BJ (cell line): ENCODE measurements around the gene RND1. TPM values are rescaled to one million over a fixed set of nuclear protein-coding genes. Genes with fewer than 3 reads are reported as not detected.
A peak's percentile ranks its signal among the peaks of the same experiment; 100 is the strongest.

Experiments
- CTCF ChIA-PET: fragments of 350-600 bp; formaldehyde crosslinking; extraction: SDS; loops from one replicate; lab custom pipeline; 2021; ENCODE audit warnings: antibody characterized with exemption, inconsistent platforms; lab: Yijun Ruan, JAX
- POLR2A ChIA-PET: fragments of 300-600 bp; sonication (Branson Sonifier 250); formaldehyde crosslinking; extraction: SDS; loops from one replicate; lab custom pipeline; 2021; ENCODE audit warnings: antibody characterized with exemption; lab: Charles Lee
- DNase-seq: peaks from one replicate; pipeline ENCODE4 v3.0.0-alpha.2; 2011; ENCODE audit warnings: low read depth
- H3K27me3 ChIP-seq: 2 replicates; pipeline ENCODE4 v1.6.0; 2011; ENCODE audit warnings: low read length; ENCODE audit not compliant: control insufficient read depth, insufficient read depth
- H3K36me3 ChIP-seq: 2 replicates; pipeline ENCODE4 v1.5.1; 2011; ENCODE audit warnings: low read length; ENCODE audit not compliant: control insufficient read depth, insufficient read depth
- H3K4me3 ChIP-seq: 2 replicates; pipeline ENCODE4 v1.5.1; 2011; ENCODE audit warnings: low read depth, mild to moderate bottlenecking, control low read depth, low read length
- polyA plus RNA-seq: library from polyadenylated mRNA; depleted of rRNA; stranded (reverse); fragments of >200 nt; gene quantifications from 2 replicates; pipeline ENCODE4 v1.2.3, GENCODE V29; 2011
- TF ChIP-seq, protein P1 (sequence below): IDR thresholded peaks from 2 replicates; pipeline ENCODE4 v1.5.1; 2011; ENCODE audit warnings: low read depth, mild to moderate bottlenecking, control low read depth, inconsistent platforms, low read length, moderate library complexity; ENCODE audit not compliant: insufficient read depth

Gene RND1
- polyA plus RNA-seq, 1 experiment, result 0.72 TPM

DNA sequence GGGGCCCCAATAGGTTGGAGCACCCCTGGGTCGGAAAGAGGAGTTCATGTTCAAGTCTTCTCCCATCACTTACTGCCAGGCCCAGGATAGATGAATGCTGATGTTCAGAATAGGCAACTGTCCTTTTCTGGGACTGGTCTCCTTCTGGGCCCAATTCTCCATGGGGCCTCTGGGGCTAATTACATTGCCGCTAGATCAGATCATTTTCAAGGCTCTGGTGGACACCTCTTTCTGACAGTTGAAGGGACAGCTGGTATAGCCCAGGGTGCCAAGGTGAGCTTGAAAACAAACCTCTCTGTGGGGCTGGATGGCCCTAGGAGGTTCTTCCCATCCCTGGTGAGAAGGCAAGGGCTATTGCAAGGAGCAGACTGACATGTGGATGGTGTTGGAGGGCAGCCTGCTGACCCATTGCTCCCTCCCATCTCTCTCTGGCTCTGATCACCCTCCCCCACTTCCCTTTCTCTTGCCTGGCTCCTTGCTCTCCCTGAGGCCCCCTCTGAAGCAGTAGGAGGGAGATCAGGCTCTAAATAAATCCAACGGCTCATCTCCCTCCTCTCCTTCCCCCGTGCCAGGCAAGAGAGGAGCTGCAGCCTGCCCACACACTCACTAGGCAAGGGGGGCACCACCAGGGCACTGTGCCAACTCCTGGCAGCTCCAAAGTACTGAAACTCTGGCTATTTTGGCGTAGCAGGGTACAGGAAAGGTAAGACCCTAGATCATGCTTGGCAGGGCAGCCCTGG lies 45.5 kb downstream of the RND1 start:
- TF ChIP-seq, protein P1, sequence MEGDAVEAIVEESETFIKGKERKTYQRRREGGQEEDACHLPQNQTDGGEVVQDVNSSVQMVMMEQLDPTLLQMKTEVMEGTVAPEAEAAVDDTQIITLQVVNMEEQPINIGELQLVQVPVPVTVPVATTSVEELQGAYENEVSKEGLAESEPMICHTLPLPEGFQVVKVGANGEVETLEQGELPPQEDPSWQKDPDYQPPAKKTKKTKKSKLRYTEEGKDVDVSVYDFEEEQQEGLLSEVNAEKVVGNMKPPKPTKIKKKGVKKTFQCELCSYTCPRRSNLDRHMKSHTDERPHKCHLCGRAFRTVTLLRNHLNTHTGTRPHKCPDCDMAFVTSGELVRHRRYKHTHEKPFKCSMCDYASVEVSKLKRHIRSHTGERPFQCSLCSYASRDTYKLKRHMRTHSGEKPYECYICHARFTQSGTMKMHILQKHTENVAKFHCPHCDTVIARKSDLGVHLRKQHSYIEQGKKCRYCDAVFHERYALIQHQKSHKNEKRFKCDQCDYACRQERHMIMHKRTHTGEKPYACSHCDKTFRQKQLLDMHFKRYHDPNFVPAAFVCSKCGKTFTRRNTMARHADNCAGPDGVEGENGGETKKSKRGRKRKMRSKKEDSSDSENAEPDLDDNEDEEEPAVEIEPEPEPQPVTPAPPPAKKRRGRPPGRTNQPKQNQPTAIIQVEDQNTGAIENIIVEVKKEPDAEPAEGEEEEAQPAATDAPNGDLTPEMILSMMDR, result no peak
- POLR2A ChIA-PET, result interaction anchor here (0.6 kb wide), 1 partner anchor 424 kb away, joined by 5 read pairs; no protein-coding TSS in a partner anchor
- Histone ChIP-seq H3K4me3 (no peak overlapping the region), H3K27me3 (no peaks in the 10 kb centered on the region), H3K36me3 (peaks cover 11% of the 10 kb centered on the region)
- CTCF ChIA-PET, result interaction anchor here (1.3 to 1.7 kb wide), 2 partner anchors 9 to 33 kb away, joined by 4 to 5 read pairs; no protein-coding TSS in a partner anchor
- no peak for DNase-seq

DNA sequence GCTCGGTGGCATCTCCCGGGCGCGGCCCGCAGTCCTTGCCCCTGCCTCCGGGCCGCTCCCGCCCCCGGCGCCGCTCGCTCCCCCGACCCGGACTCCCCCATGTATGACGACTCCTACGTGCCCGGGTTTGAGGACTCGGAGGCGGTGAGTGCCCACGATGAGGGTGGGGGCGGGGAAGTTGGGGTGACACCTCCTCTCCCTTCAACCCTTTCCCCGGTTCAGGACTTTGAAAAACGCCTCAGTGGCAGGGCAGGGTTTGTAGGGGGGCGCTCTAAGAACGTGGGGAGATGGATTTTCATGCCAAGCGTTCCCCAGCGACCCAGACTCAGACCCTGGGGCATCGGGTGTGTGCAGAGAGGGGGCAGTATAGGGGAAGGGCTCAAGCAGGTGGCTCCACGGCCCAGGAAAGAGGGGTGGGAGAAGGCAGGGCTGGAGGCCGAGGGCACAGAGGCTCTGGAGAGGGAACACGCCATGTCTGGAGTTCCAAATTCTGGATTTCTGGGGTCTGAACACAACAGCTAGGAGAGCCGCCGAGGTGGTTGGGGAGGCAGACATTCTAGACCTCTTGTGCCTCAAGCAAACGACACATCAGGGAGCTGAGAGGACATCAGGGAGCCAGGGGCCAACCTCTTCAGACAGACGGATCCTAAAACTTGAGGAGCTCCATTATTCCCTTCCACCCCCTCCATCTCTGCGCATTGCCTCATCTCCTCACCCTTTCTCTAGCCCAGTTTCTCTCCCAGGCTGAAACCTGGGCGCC lies 46.7 kb downstream of the RND1 start:
- TF ChIP-seq, protein P1, result peak; percentile 37
- POLR2A ChIA-PET, result interaction anchor here (0.6 kb wide), 1 partner anchor 425 kb away, joined by 5 read pairs; no protein-coding TSS in a partner anchor
- DNase-seq, result no peak
- CTCF ChIA-PET, result interaction anchor here (1.3 to 1.7 kb wide), 3 partner anchors 10 to 71 kb away, joined by 4 to 5 read pairs (median 4); no protein-coding TSS in a partner anchor
- Histone ChIP-seq H3K4me3 (peak overlapping the region; percentile 83), H3K36me3 (peaks cover 6% of the 10 kb centered on the region), H3K27me3 (no peaks in the 10 kb centered on the region)

DNA sequence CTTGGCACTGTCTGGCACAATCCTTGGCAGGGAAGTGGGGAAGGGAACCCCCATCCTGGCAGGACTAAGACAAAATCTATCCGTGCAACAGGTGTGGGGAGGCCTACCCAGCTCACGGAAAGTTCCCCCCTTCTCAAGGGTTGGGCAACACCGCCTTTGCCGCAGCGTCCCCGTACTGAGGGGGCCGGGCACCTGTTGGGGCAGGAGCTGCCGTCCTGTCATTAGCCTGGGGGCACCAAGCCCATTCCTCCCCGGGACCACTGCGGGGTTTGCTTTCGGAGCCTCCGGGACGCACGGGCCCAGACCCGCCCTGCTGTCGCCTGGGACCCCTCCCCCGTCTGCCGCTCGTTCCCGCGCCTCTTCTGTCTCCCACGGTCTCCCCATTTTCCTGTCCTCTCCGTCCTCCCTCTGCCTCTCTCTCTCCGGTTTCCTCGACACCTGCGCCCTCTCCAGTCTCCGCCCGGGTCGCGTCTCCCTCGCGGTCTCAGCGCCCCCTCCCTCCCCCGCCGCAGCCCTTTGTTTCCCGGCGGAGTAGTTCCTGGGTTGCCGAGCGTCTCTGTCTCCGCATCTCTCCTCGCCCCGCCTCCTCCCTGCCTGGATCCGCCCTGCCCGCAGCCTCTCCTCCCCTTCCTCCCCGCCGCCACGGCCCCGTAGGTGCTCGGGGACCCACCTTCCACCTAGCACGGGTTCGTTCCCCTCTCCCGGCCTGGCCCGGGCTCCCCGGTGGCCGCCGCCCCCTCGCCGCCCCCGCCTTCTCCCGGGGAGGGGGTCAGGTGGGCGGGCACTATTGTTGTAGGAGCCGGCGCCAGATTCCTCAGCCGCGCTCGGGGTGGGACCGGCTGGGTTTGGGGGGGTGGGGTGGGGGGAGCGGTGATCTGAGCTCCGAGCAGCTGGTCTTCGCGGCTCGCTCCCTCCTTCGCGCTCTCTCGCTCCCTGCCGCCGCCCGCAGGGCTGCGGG lies 47.5 kb downstream of the RND1 start, which contains the start of gene CACNB3:
TSS of gene CACNB3 (plus strand) at position 624 of the 958 bp plus-strand sequence. CDS start 434 bp downstream, outside the sequence.
- no peak for DNase-seq
- POLR2A ChIA-PET, result no interaction called here
- peak within 1 kb of the TSS; percentile 83 for H3K4me3 ChIP-seq

DNA sequence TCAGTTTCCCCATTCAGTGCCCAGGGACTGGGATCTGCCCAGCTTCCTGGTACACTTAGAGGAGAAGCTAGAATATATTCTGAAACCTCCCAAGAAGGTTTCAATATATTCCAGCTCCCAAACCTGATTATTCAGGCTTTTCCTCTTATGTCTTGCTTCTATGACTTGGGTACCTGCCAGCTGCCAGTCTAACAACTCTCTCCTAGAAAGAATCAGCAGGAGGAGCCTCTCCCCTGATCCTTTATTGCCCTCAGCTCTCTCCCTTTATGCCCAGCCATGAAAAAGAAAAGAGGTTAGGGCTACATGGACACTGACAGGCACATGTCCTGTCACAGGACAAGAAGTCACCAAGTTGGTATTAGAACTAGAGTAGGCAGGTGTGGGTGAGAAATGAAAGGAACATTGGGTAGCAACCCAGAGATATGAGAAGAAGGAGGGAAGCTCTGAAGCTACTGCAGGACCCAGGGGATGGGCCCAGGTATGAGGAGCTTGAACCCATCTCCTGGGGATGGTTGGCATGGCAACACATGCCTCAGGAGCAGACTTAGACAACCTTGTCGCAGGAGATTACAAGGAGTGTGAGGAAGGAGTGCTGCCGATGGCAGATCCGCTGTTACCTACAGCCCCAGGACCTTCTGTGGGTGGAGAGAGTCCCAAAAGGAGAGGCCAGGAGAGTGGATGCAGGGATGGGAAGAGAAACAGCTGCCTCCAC lies 49.4 kb downstream of the RND1 start:
- TF ChIP-seq, protein P1, result no peak
- no peaks in the 10 kb centered on the region for H3K36me3 ChIP-seq
- peak overlapping the region; percentile 74 for H3K4me3 ChIP-seq
- no peak for DNase-seq
- CTCF ChIA-PET, result interaction anchor here (0.9 to 7.1 kb wide), 6 partner anchors 22 to 101 kb away, joined by 3 to 78 read pairs (median 6); partner anchors contain the start of genes CCNT1 and DDX23
- POLR2A ChIA-PET, result interaction anchor here (1.0 kb wide), 1 partner anchor 27 kb away, joined by 5 read pairs; the partner anchor contains the start of gene ADCY6
- H3K27me3 ChIP-seq, result no peaks in the 10 kb centered on the region

More for the DNA sequence above, 47.5 kb downstream of the RND1 start, which contains the start of gene CACNB3:
- CTCF ChIA-PET, result interaction anchor here (1.4 kb wide), 1 partner anchor 72 kb away, joined by 4 read pairs; no protein-coding TSS in a partner anchor
- Histone ChIP-seq H3K36me3 (no peaks in the 10 kb centered on the region; the same call in 1 of the 2 replicates), H3K27me3 (no peaks in the 10 kb centered on the region)
- TF ChIP-seq, protein P1, result no peak
